Measurements from ENCODE around the gene FBXL22. TPM values are rescaled to one million over a fixed set of nuclear protein-coding genes. Genes with fewer than 3 reads are reported as not detected.

FBXL22 gene
- total and polyA plus RNA-seq, 2 donors (not counting 1 experiment from before 2014, with no cell fraction given): 0.30 to 2.5 TPM

- no peak for DNase-seq
- no peaks in the 10 kb centered on the region for H3K4me1 Mint-ChIP-seq
- CTCF ChIA-PET: no interaction called here
- no peak overlapping the region for H3K27ac ChIP-seq (ENCODE audit: low read length in 2 of 2)
- no peak overlapping the region for H3K9ac ChIP-seq (ENCODE audit: low read length)
- intact Hi-C loops (cut with micrococcal nuclease): no loop called here
- peaks cover 15 to 80% of the 10 kb centered on the region in 2 experiments for H3K36me3 ChIP-seq (replicated peaks in 1 of 2; ENCODE audit: control extremely low read depth in 1 of 2, control insufficient read depth in 1 of 2, extremely low read depth in 1 of 2, insufficient read depth in 2 of 2, low read length in 1 of 2)
- H3K27me3 Mint-ChIP-seq: no peaks in the 10 kb centered on the region
- H3K9me3 Mint-ChIP-seq (ENCODE audit: insufficient read depth): no peaks in the 10 kb centered on the region
- no peaks in the 10 kb centered on the region for H4K20me1 ChIP-seq (ENCODE audit: control insufficient read depth, insufficient read depth, low read length, poor library complexity, severe bottlenecking)
- POLR2A ChIA-PET: no interaction called here
- no peak overlapping the region for H3K4me3 ChIP-seq (ENCODE audit: control extremely low read depth in 1 of 5, extremely low read depth in 1 of 5, insufficient read depth in 1 of 5, low read depth in 2 of 5, low read length in 4 of 5)
- H3K4me1 ChIP-seq (ENCODE audit: control insufficient read depth in 2 of 2, insufficient read depth in 2 of 2, low read length in 2 of 2): peaks cover 0 to 3% of the 10 kb centered on the region in 2 donors
- no peaks in the 10 kb centered on the region for H3K79me2 ChIP-seq (ENCODE audit: control insufficient read depth, insufficient read depth, low read length)
- ATAC-seq (ENCODE audit: low read depth): no peak
- H3K4me3 Mint-ChIP-seq: no peak overlapping the region
- no peaks in the 10 kb centered on the region for H3K27me3 ChIP-seq (replicated peaks in 1 of 4; ENCODE audit: control extremely low read depth in 1 of 4, control insufficient read depth in 3 of 4, insufficient read depth in 4 of 4, low read length in 3 of 4)
- H3K27ac Mint-ChIP-seq: no peak overlapping the region
- no peak overlapping the region for H2AFZ ChIP-seq (ENCODE audit: insufficient read depth, low read depth, low read length, poor library complexity, severe bottlenecking)
- no peak overlapping the region for H3K4me2 ChIP-seq (replicated peaks; ENCODE audit: low read depth, low read length, poor library complexity, severe bottlenecking)
- no peaks in the 10 kb centered on the region for H3K9me3 ChIP-seq (ENCODE audit: control extremely low read depth in 1 of 3, control insufficient read depth in 2 of 3, insufficient read depth in 1 of 3, low read length in 2 of 3)
- no CpG with 5 or more reads among the region's 1 CpG for WGBS (ENCODE audit: insufficient coverage)
- TF ChIP-seq EZH2 (IDR thresholded peaks at IDR 0.05; ENCODE audit: borderline replicate concordance, insufficient read depth, low read depth, low read length, poor library complexity, severe bottlenecking): no peak
- TF ChIP-seq CTCF (IDR thresholded peaks at IDR 0.05): no peak
Observed at GRCh38 chr15:63634154-63634553, 37.0 kb downstream of the FBXL22 start.

DNA sequence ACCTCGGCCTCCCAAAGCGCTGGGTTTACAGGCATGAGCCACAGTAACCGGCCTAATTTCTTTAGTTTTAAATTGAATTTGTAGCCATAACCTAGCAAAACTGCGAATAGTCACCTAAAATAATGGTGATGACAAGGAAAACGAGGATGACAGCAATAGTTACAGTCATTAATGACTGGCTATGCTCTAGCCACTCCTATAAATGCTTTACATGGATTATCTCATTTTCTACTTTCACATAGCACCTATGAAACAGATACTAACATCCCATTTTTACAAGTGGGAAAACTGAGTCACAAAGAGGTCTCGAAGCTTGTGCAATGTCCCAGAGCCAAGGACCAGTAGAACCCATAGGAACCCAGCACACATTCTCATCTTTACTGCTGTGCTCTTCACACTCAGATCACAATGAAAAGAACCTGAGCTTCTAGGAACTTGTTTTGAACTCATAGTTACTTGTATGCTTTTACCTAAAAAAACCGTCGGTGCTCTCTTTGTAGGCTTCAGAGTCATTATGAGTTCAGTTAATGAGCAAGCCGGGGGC is 39.4 kb downstream of the FBXL22 start:
- no peak overlapping the region for H2AFZ ChIP-seq (ENCODE audit: insufficient read depth, low read depth, low read length, poor library complexity, severe bottlenecking)
- Mint-ChIP-seq H3K9me3 (ENCODE audit: insufficient read depth) (no peaks in the 10 kb centered on the region), H3K27me3 (no peaks in the 10 kb centered on the region), H3K27ac (no peak overlapping the region), H3K4me1 (no peaks in the 10 kb centered on the region), H3K4me3 (no peak overlapping the region)
- CTCF ChIA-PET: no interaction called here
- no peaks in the 10 kb centered on the region for H3K27me3 ChIP-seq (replicated peaks in 1 of 4; ENCODE audit: control extremely low read depth in 1 of 4, control insufficient read depth in 3 of 4, insufficient read depth in 4 of 4, low read length in 3 of 4)
- TF ChIP-seq CTCF (IDR thresholded peaks at IDR 0.05) (no peak), EZH2 (IDR thresholded peaks at IDR 0.05; ENCODE audit: borderline replicate concordance, insufficient read depth, low read depth, low read length, poor library complexity, severe bottlenecking) (no peak)
- no peaks in the 10 kb centered on the region for H3K79me2 ChIP-seq (ENCODE audit: control insufficient read depth, insufficient read depth, low read length)
- H3K9me3 ChIP-seq (ENCODE audit: control extremely low read depth in 1 of 3, control insufficient read depth in 2 of 3, insufficient read depth in 1 of 3, low read length in 2 of 3): no peaks in the 10 kb centered on the region
- DNase-seq (no peak), ATAC-seq (ENCODE audit: low read depth) (no peak)
- no peak overlapping the region for H3K27ac ChIP-seq (ENCODE audit: low read length in 2 of 2)
- H3K4me2 ChIP-seq (replicated peaks; ENCODE audit: low read depth, low read length, poor library complexity, severe bottlenecking): no peak overlapping the region
- 98% methylated on average over 5 of the region's 9 CpGs for WGBS (ENCODE audit: insufficient coverage)
- H3K4me1 ChIP-seq (ENCODE audit: control insufficient read depth in 2 of 2, insufficient read depth in 2 of 2, low read length in 2 of 2): peaks cover 0 to 3% of the 10 kb centered on the region in 2 donors
- H3K4me3 ChIP-seq (ENCODE audit: control extremely low read depth in 1 of 5, extremely low read depth in 1 of 5, insufficient read depth in 1 of 5, low read depth in 2 of 5, low read length in 4 of 5): no peak overlapping the region
- intact Hi-C loops (cut with micrococcal nuclease): no loop called here
- H3K9ac ChIP-seq (ENCODE audit: low read length): no peak overlapping the region
- H4K20me1 ChIP-seq (ENCODE audit: control insufficient read depth, insufficient read depth, low read length, poor library complexity, severe bottlenecking): no peaks in the 10 kb centered on the region
- peaks cover 24 to 81% of the 10 kb centered on the region in 2 experiments for H3K36me3 ChIP-seq (replicated peaks in 1 of 2; ENCODE audit: control extremely low read depth in 1 of 2, control insufficient read depth in 1 of 2, extremely low read depth in 1 of 2, insufficient read depth in 2 of 2, low read length in 1 of 2)
- POLR2A ChIA-PET: no interaction called here
